ENCODE results near the gene NFIA. TPM values are rescaled to one million over a fixed set of nuclear protein-coding genes. Genes with fewer than 3 reads are reported as not detected.

NFIA gene
- total and polyA plus RNA-seq, 2 of the 13 experiments (the other 11 are each of a cell fraction or from before 2014, with no cell fraction given): 14.7 to 28.5 TPM

GRCh38 chr1:61253059-61253735 is 170.8 kb downstream of the NFIA start (continued):
- no peak for TF ChIP-seq JARID2 (CRISPR knock-in tag; IDR thresholded peaks at IDR 0.05; ENCODE audit: insufficient replicate concordance)
- TF ChIP-seq ZFAT (CRISPR knock-in tag; conservative IDR thresholded peaks at IDR 0.05): no peak
- TF ChIP-seq AFF4 (CRISPR knock-in tag; IDR thresholded peaks at IDR 0.05): no peak
- TF ChIP-seq ARNT2 (CRISPR knock-in tag; IDR thresholded peaks at IDR 0.05; ENCODE audit: low read depth): no peak
- TF ChIP-seq ZNF282 (IDR thresholded peaks at IDR 0.05; ENCODE audit: partially characterized antibody): no peak
- TF ChIP-seq RXRA (CRISPR knock-in tag; IDR thresholded peaks at IDR 0.05): peak; percentile 24; the same call in 1 of the 2 replicates
- no peak for TF ChIP-seq HES4 (CRISPR knock-in tag; IDR thresholded peaks at IDR 0.05; ENCODE audit: borderline replicate concordance)
- TF ChIP-seq TEF (CRISPR knock-in tag; IDR thresholded peaks at IDR 0.05): peak; percentile 68; the same call in 1 of the 2 replicates
- TF ChIP-seq SP2 (CRISPR knock-in tag; IDR thresholded peaks at IDR 0.05): no peak
- peak; percentile 62; the same call in 1 of the 2 replicates for TF ChIP-seq POGZ (CRISPR knock-in tag; IDR thresholded peaks at IDR 0.05)
- TF ChIP-seq MED13 (CRISPR knock-in tag; IDR thresholded peaks at IDR 0.05): no peak
- TF ChIP-seq ZMYM4 (CRISPR knock-in tag; IDR thresholded peaks at IDR 0.05): peak; percentile 87
- TF ChIP-seq ZNF431 (CRISPR knock-in tag; IDR thresholded peaks at IDR 0.05; ENCODE audit: borderline replicate concordance, low read depth): no peak
- TF ChIP-seq GATAD2A (CRISPR knock-in tag; IDR thresholded peaks at IDR 0.05): peak; percentile 57; the same call in 1 of the 2 replicates
- TF ChIP-seq ZKSCAN1 (IDR thresholded peaks at IDR 0.05; ENCODE audit: low read length): no peak
- TF ChIP-seq DNMT1 (CRISPR knock-in tag; IDR thresholded peaks at IDR 0.05): no peak
- peak in 1 of 2 experiments; percentile 69; a peak in 1 of 4 replicates for TF ChIP-seq ATF4 (CRISPR knock-in tag; IDR thresholded peaks at IDR 0.05)
- TF ChIP-seq KDM5A (IDR thresholded peaks at IDR 0.05; ENCODE audit: borderline replicate concordance, low read length): no peak
- no peak for TF ChIP-seq ZNF839 (CRISPR knock-in tag; IDR thresholded peaks at IDR 0.05; ENCODE audit: borderline replicate concordance)
- TF ChIP-seq TCF12 (IDR thresholded peaks at IDR 0.05): no peak
- no peak for TF ChIP-seq TCF12 (CRISPR knock-in tag; IDR thresholded peaks at IDR 0.05)
- TF ChIP-seq SNAI1 (CRISPR knock-in tag; IDR thresholded peaks at IDR 0.05; ENCODE audit: borderline replicate concordance): no peak
- no peak for TF ChIP-seq RNF2 (conservative IDR thresholded peaks at IDR 0.05; ENCODE audit: low read depth)
- no peak for TF ChIP-seq ZNF607 (CRISPR knock-in tag; IDR thresholded peaks at IDR 0.05; ENCODE audit: borderline replicate concordance)
- TF ChIP-seq RXRB (CRISPR knock-in tag; IDR thresholded peaks at IDR 0.05; ENCODE audit: borderline replicate concordance): peak; percentile 42; the same call in 1 of the 2 replicates
- TF ChIP-seq ZNF383 (CRISPR knock-in tag; IDR thresholded peaks at IDR 0.05; ENCODE audit: borderline replicate concordance): no peak
- TF ChIP-seq PLRG1 (conservative IDR thresholded peaks at IDR 0.05): no peak
